ENCODE results near the gene HNF1A. TPM values are rescaled to one million over a fixed set of nuclear protein-coding genes. Genes with fewer than 3 reads are reported as not detected.

The HNF1A gene
- total and polyA plus RNA-seq, 2 donors (not counting 1 experiment from before 2014, with no cell fraction given), result not detected

DNA sequence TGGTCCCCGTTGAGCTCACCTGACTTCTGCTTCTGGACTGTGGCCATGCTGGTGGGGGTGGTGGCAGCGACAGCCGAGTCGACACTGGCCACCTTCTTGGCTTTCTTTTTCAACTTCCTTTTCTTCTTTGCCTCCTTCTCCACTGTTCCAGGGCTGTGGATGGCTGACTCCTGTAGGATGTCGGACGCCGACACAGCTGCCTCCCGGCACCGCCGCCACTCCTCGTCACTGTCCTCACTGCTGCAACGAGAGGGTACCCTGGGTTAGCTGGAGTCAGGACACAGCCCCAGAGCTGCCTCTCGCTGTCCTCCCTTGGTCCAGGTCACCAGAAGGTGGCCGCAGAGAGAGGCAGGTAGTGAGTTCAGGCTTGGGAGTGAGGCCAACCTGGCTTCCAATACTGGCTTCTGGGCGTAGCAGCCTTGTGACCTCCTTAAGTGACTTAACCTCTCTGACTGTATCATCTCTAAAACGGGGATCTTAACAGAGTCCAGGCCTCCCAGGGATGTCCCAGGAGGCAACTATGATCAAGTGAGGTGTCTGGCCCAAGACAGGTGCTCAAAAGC, 26.0 kb downstream of the HNF1A start:
- WGBS (ENCODE audit: insufficient coverage), result 95% methylated on average over 14 of the region's 16 CpGs
- no peak for ATAC-seq (ENCODE audit: low read depth)
- H3K27ac Mint-ChIP-seq, result no peak overlapping the region

More for the DNA sequence above, 26.0 kb downstream of the HNF1A start:
- Histone ChIP-seq H3K9ac (ENCODE audit: low read length) (no peak overlapping the region), H3K4me3 (ENCODE audit: control extremely low read depth in 1 of 5, extremely low read depth in 1 of 5, insufficient read depth in 1 of 5, low read depth in 2 of 5, low read length in 4 of 5) (no peak overlapping the region), H3K36me3 (replicated peaks in 1 of 2; ENCODE audit: control extremely low read depth in 1 of 2, control insufficient read depth in 1 of 2, extremely low read depth in 1 of 2, insufficient read depth in 2 of 2, low read length in 1 of 2) (peaks cover 4 to 47% of the 10 kb centered on the region in 2 experiments), H3K27me3 (replicated peaks in 1 of 4; ENCODE audit: control extremely low read depth in 1 of 4, control insufficient read depth in 3 of 4, insufficient read depth in 4 of 4, low read length in 3 of 4) (no peaks in the 10 kb centered on the region), H2AFZ (ENCODE audit: insufficient read depth, low read depth, low read length, poor library complexity, severe bottlenecking) (no peak overlapping the region), H3K4me1 (ENCODE audit: control insufficient read depth in 2 of 2, insufficient read depth in 2 of 2, low read length in 2 of 2) (no peaks in the 10 kb centered on the region), H3K27ac (ENCODE audit: low read length in 2 of 2) (no peak overlapping the region), H3K79me2 (ENCODE audit: control insufficient read depth, insufficient read depth, low read length) (no peaks in the 10 kb centered on the region), H4K20me1 (ENCODE audit: control insufficient read depth, insufficient read depth, low read length, poor library complexity, severe bottlenecking) (no peaks in the 10 kb centered on the region), H3K9me3 (ENCODE audit: control extremely low read depth in 1 of 3, control insufficient read depth in 2 of 3, insufficient read depth in 1 of 3, low read length in 2 of 3) (no peaks in the 10 kb centered on the region), H3K4me2 (replicated peaks; ENCODE audit: low read depth, low read length, poor library complexity, severe bottlenecking) (no peak overlapping the region)
- TF ChIP-seq CTCF (IDR thresholded peaks at IDR 0.05) (no peak), EZH2 (IDR thresholded peaks at IDR 0.05; ENCODE audit: borderline replicate concordance, insufficient read depth, low read depth, low read length, poor library complexity, severe bottlenecking) (no peak)
- CTCF ChIA-PET, result no interaction called here
- POLR2A ChIA-PET, result no interaction called here
- DNase-seq, result no peak
- Mint-ChIP-seq H3K4me1 (no peaks in the 10 kb centered on the region), H3K4me3 (no peak overlapping the region), H3K27me3 (no peaks in the 10 kb centered on the region), H3K9me3 (ENCODE audit: insufficient read depth) (no peaks in the 10 kb centered on the region)
- intact Hi-C loops (cut with micrococcal nuclease), result no loop called here
